ENCODE measurements around the gene ITGAE.

- TF ChIP-seq CTCF (IDR thresholded peaks at IDR 0.05) (no peak), EZH2phosphoT487 (IDR thresholded peaks at IDR 0.05) (no peak)
Observed at GRCh38 chr17:3668279-3669084, 132.5 kb downstream of the ITGAE start, which contains the start of the genes EMC6 and TAX1BP3.
